Natural killer cell (primary cell): Measurements from ENCODE around the gene RSRC1. TPM values are rescaled to one million over a fixed set of nuclear protein-coding genes. Genes with fewer than 3 reads are reported as not detected.
"Not testable (repeated sequence)": the region's sequence is repeated elsewhere in the genome, so short reads cannot be mapped to it uniquely, and the experiment has no call there.

Source experiments
- ATAC-seq, 3 donors: fragments of 150-1000 bp in 2 of 3; fragments of 200-7000 bp in 1 of 3; cut with Tn5 transposase; 1 replicate in 1 of 3; 2 replicates in 2 of 3; pipeline ENCODE4 v1.10.0; 2021; ENCODE audit warnings: mild to moderate bottlenecking in 2 of 3, moderate library complexity in 2 of 3
- DNase-seq, 2 donors: peaks; one replicate each; pipeline versions ENCODE4 v3.0.0 to v3.0.0-alpha.2; 2013 to 2021; ENCODE audit warnings: mixed read lengths in 1 of 2
- H3K27ac ChIP-seq: one replicate; pipeline ENCODE4 v1.5.1; 2013; ENCODE audit warnings: mild to moderate bottlenecking, low read length
- H3K27me3 ChIP-seq: one replicate; pipeline ENCODE4 v1.6.1; 2013; ENCODE audit warnings: low read length; ENCODE audit not compliant: control insufficient read depth, insufficient read depth
- H3K36me3 ChIP-seq: one replicate; pipeline ENCODE4 v1.6.1; 2013; ENCODE audit warnings: low read length; ENCODE audit not compliant: control insufficient read depth, insufficient read depth
- H3K4me1 ChIP-seq: one replicate; pipeline ENCODE4 v1.6.1; 2013; ENCODE audit warnings: low read length; ENCODE audit not compliant: control insufficient read depth, insufficient read depth
- H3K4me3 ChIP-seq: one replicate; pipeline ENCODE4 v1.5.1; 2013; ENCODE audit warnings: low read length
- H3K9me3 ChIP-seq: one replicate; pipeline ENCODE4 v1.6.1; 2013; ENCODE audit warnings: low read length; ENCODE audit not compliant: control insufficient read depth, insufficient read depth
- H3K27ac Mint-ChIP-seq, 2 donors: one replicate each; pipeline ENCODE4 v1.8.0; 2022; ENCODE audit warnings: mild to moderate bottlenecking in 2 of 2, mixed read lengths in 2 of 2, moderate library complexity in 1 of 2
- H3K27me3 Mint-ChIP-seq, 2 donors: one replicate each; pipeline ENCODE4 v1.8.0; 2022; ENCODE audit warnings: low read depth in 2 of 2, mixed read lengths in 2 of 2
- H3K36me3 Mint-ChIP-seq: one replicate; pipeline ENCODE4 v1.8.0; 2022; ENCODE audit warnings: mixed read lengths
- H3K4me1 Mint-ChIP-seq, 2 donors: one replicate each; pipeline ENCODE4 v1.8.0; 2022; ENCODE audit warnings: mixed read lengths in 2 of 2
- H3K4me3 Mint-ChIP-seq: one replicate; pipeline ENCODE4 v1.8.0; 2022; ENCODE audit warnings: mild to moderate bottlenecking, moderate library complexity, mixed read lengths
- H3K9me3 Mint-ChIP-seq, 2 donors: one replicate each; pipeline ENCODE4 v1.8.0; 2022; ENCODE audit warnings: mixed read lengths in 2 of 2
- whole genome bisulfite sequencing: methylation state at CpG from one replicate; pipeline ENCODE4 v1.1.7; 2013; ENCODE audit warnings: missing lambda C conversion rate; ENCODE audit not compliant: insufficient coverage; 5-methylcytosine and 5-hydroxymethylcytosine counted together
- intact Hi-C: fragments of 100-400 bp; cut with micrococcal nuclease; formaldehyde crosslinking; loops from one replicate; pipeline ENCODE4 v1.14.2; 2022
- total RNA-seq, 4 donors: library from RNA; stranded (reverse); fragments of 120-200 nt in 1 of 4; gene quantifications; one replicate each; pipeline versions ENCODE4 v1.2.3 to v1.2.4, GENCODE V29; 2013 to 2022
- TF ChIP-seq, protein P1 (sequence below): fragments of 200-600 bp; IDR thresholded peaks from one replicate; pipeline ENCODE4 v1.8.0; 2022; ENCODE audit warnings: antibody characterized with exemption

The RSRC1 gene
- total RNA-seq, 3 donors from 2014 or later (not counting 1 experiment from before 2014, with no cell fraction given), result 37.3 to 41.1 (median 37.6) TPM

- H3K4me3 ChIP-seq, result peak overlapping the region; percentile 80
- no peak overlapping the region for H3K27ac ChIP-seq
- Mint-ChIP-seq H3K4me1 (peaks cover 62 to 68% of the 10 kb centered on the region in 2 donors), H3K27ac (peak overlapping the region; percentile 83), H3K9me3 (no peaks in the 10 kb centered on the region), H3K4me3 (peak overlapping the region; percentile 100), H3K36me3 (no peaks in the 10 kb centered on the region), H3K27me3 (peaks cover 33 to 43% of the 10 kb centered on the region in 2 donors)
- H3K9me3 ChIP-seq, result peaks cover 4% of the 10 kb centered on the region
- TF ChIP-seq, protein P1, sequence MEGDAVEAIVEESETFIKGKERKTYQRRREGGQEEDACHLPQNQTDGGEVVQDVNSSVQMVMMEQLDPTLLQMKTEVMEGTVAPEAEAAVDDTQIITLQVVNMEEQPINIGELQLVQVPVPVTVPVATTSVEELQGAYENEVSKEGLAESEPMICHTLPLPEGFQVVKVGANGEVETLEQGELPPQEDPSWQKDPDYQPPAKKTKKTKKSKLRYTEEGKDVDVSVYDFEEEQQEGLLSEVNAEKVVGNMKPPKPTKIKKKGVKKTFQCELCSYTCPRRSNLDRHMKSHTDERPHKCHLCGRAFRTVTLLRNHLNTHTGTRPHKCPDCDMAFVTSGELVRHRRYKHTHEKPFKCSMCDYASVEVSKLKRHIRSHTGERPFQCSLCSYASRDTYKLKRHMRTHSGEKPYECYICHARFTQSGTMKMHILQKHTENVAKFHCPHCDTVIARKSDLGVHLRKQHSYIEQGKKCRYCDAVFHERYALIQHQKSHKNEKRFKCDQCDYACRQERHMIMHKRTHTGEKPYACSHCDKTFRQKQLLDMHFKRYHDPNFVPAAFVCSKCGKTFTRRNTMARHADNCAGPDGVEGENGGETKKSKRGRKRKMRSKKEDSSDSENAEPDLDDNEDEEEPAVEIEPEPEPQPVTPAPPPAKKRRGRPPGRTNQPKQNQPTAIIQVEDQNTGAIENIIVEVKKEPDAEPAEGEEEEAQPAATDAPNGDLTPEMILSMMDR, result no peak
- H3K36me3 ChIP-seq, result no peaks in the 10 kb centered on the region
- ATAC-seq (peak in 1 of 3 donors; percentile 16), DNase-seq (no peak)
- H3K27me3 ChIP-seq, result peaks cover 44% of the 10 kb centered on the region
- WGBS, result 6% methylated on average over 8 of the region's 9 CpGs
- peaks cover 36% of the 10 kb centered on the region for H3K4me1 ChIP-seq
- intact Hi-C loops, result no loop called here
Measured at GRCh38 chr3:158109295-158109803, 540 bp upstream of the RSRC1 start.

GRCh38 chr3:158110658-158111018 lies 749 bp downstream of the RSRC1 start:
- Histone ChIP-seq H3K36me3 (no peaks in the 10 kb centered on the region), H3K4me3 (peak overlapping the region; percentile 80), H3K27me3 (peaks cover 34% of the 10 kb centered on the region), H3K27ac (no peak overlapping the region), H3K9me3 (peaks cover 4% of the 10 kb centered on the region), H3K4me1 (peaks cover 28% of the 10 kb centered on the region)
- Mint-ChIP-seq H3K27me3 (peaks cover 28 to 38% of the 10 kb centered on the region in 2 donors), H3K36me3 (no peaks in the 10 kb centered on the region), H3K9me3 (no peaks in the 10 kb centered on the region), H3K4me3 (peak overlapping the region; percentile 100), H3K4me1 (peaks cover 55 to 64% of the 10 kb centered on the region in 2 donors), H3K27ac (peak overlapping the region; percentile 83)
- DNase-seq, result no peak
- TF ChIP-seq, protein P1, result no peak
- intact Hi-C loops, result no loop called here
- WGBS, result 33% methylated on average over 3 of the region's 4 CpGs
- ATAC-seq, result no peak

- intact Hi-C loops, result no loop called here
- TF ChIP-seq, protein P1, result no peak
- H3K4me1 Mint-ChIP-seq, result peaks cover 43 to 54% of the 10 kb centered on the region in 2 donors
Measured at GRCh38 chr3:158111861-158112260, 2.0 kb downstream of the RSRC1 start.

GRCh38 chr3:158113595-158113994 lies 3.7 kb downstream of the RSRC1 start:
- H3K4me3 ChIP-seq, ATAC-seq, H3K27ac Mint-ChIP-seq, intact Hi-C loops, DNase-seq, H3K4me1 ChIP-seq, H3K9me3 Mint-ChIP-seq, H3K36me3 Mint-ChIP-seq, H3K27me3 Mint-ChIP-seq, H3K36me3 ChIP-seq, H3K9me3 ChIP-seq, H3K27ac ChIP-seq, H3K27me3 ChIP-seq, H3K4me3 Mint-ChIP-seq: not testable (repeated sequence)
- peaks cover 38 to 45% of the 10 kb centered on the region in 2 donors for H3K4me1 Mint-ChIP-seq
- WGBS, result 94% methylated on average over 2 of the region's 2 CpGs

More at GRCh38 chr3:158111861-158112260, 2.0 kb downstream of the RSRC1 start:
- peaks cover 18 to 26% of the 10 kb centered on the region in 2 donors for H3K27me3 Mint-ChIP-seq
- no peaks in the 10 kb centered on the region for H3K36me3 ChIP-seq
- H3K36me3 Mint-ChIP-seq, result no peaks in the 10 kb centered on the region
- H3K4me3 Mint-ChIP-seq, result peak overlapping the region; percentile 100
- H3K4me1 ChIP-seq, result peaks cover 16% of the 10 kb centered on the region
- H3K27ac ChIP-seq, result no peak overlapping the region
- H3K27ac Mint-ChIP-seq, result no peak overlapping the region
- WGBS, result 50% methylated on average over 2 of the region's 2 CpGs
- peaks cover under 1% of the 10 kb centered on the region for H3K9me3 ChIP-seq
- no peak overlapping the region for H3K4me3 ChIP-seq
- no peak for ATAC-seq
- H3K27me3 ChIP-seq, result peaks cover 23% of the 10 kb centered on the region
- no peak for DNase-seq
- H3K9me3 Mint-ChIP-seq, result no peaks in the 10 kb centered on the region
